SK-N-DZ (cell line): Measurements from ENCODE around the gene C11orf68. TPM values are rescaled to one million over a fixed set of nuclear protein-coding genes. Genes with fewer than 3 reads are reported as not detected.
"Not testable (repeated sequence)": the region's sequence is repeated elsewhere in the genome, so short reads cannot be mapped to it uniquely, and the experiment has no call there.

Experiments used
- DNase-seq: peaks from one replicate; pipeline ENCODE4 v3.0.0-alpha.2; 2015; ENCODE audit warnings: low spot score
- polyA plus RNA-seq, 2 experiments: library from polyadenylated mRNA; depleted of rRNA; stranded (reverse); fragments of >200 nt; gene quantifications; 2 replicates each; pipeline ENCODE4 v1.2.3, GENCODE V29; 2014

Gene C11orf68
- polyA plus RNA-seq (2014; cell fraction: cytosol; rRNA removed) = 13.3 and 20.3 TPM in 2 replicates
- polyA plus RNA-seq (2014; cell fraction: nucleus; rRNA removed) = 9.9 and 10.5 TPM in 2 replicates

DNA sequence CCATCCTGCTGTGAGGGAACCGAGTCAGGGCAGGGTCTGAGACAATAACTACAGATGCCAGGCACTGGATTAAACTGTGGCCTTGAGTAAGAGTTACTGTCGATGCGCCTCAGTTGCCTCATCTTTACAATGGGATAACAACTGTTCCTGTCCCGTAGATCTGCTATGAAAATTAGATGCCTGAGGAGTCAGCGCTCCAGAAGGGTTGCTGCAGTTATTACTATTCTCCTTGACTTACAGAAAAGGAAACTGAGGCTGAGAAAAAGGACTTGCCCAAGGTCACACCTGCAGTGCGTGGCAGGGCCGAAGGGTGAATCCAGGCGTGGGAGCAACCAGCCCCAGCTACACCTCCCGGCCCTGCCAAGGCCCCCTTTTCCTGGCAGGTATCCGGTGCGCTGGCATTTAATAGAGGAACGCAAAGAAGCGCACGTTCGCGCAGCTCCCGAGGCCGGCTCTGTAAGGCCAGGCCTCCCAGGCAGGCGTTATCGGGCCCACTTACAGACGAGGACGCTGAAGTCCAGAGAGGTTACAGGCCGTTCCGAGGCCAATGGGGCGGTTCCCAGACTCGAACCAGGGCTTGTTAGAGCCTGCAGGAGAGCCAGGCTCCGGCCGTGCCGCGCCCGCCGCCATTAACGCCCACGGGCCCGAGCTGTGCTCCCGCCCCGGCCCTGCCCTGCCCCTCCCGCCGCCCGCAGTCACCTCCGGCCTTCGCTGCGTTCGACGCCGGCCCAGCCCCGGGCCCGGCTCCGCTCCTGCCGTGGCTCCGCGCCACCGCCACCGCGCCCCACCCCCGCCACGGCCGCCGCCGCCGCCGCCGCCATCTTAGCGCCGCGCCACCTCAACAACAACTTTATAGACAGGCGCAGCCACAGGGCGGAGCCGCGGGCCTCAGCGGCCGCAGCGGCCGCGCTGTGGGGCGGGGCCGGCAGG is at the start of gene C11orf68:
TSS of gene C11orf68 (minus strand) at position 852 of the 930 bp plus-strand sequence. CDS start at position 821, 31 bp downstream.
- DNase-seq = no peak

DNA sequence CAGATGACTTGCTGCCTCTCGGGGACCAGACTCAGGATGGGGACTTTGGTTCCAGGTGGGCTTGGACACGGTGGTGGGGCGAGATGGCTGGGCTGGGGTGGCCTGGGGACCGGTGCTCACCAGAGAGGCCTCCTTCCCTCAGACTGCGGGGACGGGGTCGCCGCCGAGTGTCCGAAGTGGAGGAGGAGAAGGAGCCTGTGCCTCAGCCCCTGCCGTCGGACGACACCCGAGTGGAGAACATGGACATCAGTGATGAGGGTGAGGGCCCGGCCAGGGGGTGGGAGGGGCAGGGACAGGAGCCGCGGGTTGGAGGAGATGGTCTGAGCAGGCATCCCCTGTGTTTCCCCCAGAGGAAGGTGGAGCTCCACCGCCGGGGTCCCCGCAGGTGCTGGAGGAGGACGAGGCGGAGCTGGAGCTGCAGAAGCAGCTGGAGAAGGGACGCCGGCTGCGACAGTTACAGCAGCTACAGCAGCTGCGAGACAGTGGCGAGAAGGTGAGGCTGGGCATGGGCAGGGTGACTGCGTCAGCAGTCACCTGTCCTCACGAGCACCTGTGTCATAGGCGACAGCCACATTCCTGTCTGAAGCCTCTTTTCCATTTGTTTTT is 48.6 kb upstream of the C11orf68 start:
- no peak for DNase-seq

GRCh38 chr11:65965986-65966762 is 47.3 kb upstream of the C11orf68 start:
- DNase-seq = no peak

GRCh38 chr11:65964906-65965305 is 46.0 kb upstream of the C11orf68 start:
- DNase-seq = no peak

DNA sequence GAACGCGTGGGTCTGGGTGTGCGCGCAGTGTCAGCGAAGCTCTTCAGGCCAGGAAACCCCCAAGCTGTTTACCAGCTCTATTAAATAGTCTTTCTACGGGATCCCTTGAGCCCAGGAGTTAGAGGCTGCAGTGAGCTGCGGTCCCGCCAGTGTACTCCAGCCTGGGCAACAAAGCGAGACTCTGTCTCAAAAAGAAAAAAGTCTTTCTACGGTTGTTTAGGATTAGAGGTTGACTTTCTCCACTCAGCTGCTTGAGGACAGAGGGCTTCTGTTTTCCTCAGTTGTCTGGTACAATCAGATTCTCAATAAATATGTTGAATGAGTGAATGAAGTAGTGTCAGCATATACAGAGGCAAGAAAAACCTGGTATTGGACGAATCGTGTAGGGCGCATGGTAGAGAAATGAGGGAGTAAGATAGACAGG is 43.3 kb upstream of the C11orf68 start:
- DNase-seq = no peak

- DNase-seq = peak; percentile 99
Measured at GRCh38 chr11:65961267-65962140, 42.6 kb upstream of the C11orf68 start, which contains the start of gene SART1. Gene SART1, plus strand, starts transcription at chr11:65961734. Its CDS starts 47 bp downstream, at chr11:65961781.

- DNase-seq = no peak
Measured at GRCh38 chr11:65960824-65961266, 42.0 kb upstream of the C11orf68 start.

DNA sequence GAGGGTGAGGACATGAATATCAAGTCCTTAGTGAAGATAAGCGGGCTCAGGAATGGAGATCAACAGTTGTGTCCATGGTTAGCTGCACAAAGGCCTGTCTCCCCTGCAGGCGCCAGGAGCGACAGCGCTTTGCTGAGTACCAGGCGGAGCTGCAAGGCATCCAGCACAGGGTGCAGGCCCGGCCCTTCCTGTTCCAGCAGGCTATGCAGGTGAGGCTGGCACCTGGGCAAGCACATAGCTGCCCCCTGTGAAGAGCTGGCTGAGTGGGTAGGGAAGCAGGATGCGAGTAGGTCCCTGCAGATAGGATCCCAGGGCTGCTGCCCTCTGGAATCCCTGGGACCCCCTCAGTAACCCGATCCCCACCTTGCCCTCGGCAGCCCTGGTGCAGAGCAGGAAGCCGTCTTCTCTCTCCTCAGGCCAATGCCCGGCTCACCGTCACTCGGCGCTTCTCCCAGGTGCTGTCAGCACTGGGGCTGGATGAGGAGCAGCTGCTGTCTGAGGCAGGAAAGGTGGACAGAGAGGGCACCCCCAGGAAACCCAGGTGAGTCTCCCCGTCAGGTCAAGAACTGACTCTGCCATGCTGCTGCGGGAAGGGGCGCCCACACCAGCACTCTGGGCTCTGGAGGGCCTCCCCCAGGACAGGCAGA is 40.0 kb upstream of the C11orf68 start:
- DNase-seq = no peak

GRCh38 chr11:65958291-65958690 is 39.4 kb upstream of the C11orf68 start:
- DNase-seq = no peak

DNA sequence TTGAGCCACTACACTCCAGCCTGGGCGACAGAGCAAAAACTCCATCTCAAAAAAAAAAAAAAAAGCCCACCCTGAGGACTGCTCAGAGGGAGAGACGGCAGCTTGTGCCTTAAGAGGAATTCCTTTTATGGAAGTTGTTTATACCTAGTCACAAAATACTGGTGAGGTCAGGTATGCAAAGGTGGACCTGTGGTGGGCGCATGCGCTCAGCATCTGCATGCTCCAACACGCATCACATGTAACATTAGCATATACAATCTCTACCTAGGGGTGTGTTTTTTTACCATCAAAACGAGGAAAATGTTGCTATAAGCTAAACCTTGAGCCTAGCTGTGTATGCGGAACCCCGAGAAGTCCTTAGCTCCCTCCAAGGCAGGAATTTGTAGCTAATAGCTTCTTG is 35.9 kb upstream of the C11orf68 start:
- no peak for DNase-seq

GRCh38 chr11:65953471-65953870 is 34.6 kb upstream of the C11orf68 start:
- DNase-seq = peak; percentile 47

GRCh38 chr11:65952052-65952521 is 33.2 kb upstream of the C11orf68 start:
- no peak for DNase-seq

DNA sequence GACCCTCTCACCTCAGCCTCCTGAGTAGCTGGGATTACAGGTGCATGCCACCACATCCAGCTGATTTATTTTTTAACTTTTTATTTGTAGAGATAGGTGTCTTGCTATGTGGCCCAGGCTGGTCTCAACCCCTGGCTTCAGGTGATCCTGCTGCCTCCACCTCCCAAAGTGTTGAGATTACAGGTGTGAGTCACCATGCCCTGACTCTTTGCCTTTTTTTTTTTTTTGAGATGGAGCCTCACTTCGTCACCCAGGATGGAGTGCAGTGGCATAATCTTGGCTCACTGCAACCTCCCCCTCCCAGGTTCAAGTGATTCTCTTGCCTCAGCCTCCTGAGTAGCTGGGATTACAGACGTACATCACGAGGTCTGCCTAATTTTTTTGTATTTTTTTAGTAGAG is 32.8 kb upstream of the C11orf68 start:
- DNase-seq = not testable (repeated sequence)

GRCh38 chr11:65950711-65951110 is 31.8 kb upstream of the C11orf68 start:
- DNase-seq = not testable (repeated sequence)

DNA sequence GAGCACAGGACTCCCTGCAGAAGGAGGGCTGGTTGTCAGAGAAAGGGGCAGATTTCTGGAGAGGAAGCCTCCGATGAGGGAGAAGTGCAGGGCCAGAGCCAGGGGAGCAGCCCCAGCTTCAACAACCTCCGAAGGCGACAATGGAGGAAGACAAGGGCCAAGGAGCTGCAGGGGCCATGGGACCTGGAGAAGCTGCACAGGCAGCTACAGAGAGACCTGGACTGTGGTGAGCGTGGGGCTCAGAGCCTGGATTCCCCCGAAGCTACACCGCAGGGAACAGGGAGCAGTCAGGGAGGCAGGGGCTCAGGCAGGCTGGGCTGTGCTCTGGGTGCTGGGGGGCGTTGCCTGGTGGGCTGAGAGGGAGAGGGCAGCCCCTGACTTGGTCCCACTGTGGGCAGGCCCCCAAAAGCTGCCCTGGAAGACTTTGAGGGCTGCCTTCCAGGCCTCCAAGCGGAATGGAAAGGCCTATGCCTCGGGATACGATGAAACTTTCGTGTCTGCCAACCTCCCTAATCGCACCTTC is 28.8 kb upstream of the C11orf68 start:
- DNase-seq = no peak

DNA sequence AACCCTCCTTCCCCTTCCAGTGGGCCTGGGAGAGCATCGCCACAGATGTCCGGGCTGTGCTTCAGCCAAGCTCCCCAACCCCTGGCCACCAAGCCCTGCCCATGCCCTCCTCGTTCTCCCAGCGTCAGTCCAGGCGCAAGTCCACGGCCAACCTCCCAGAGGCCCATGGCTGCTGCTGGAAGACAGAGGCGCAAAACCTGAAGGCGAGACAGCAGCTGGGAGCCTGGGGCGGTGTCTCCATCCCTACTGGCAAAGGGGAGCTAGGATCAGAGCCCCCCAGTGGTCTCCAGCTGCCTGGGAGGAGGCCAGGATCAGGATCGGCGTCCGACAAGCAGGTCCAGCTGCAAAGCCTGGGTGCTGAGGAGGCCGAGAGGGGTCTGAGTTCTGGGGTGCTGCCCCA is 28.3 kb upstream of the C11orf68 start:
- peak; percentile 41 for DNase-seq

DNA sequence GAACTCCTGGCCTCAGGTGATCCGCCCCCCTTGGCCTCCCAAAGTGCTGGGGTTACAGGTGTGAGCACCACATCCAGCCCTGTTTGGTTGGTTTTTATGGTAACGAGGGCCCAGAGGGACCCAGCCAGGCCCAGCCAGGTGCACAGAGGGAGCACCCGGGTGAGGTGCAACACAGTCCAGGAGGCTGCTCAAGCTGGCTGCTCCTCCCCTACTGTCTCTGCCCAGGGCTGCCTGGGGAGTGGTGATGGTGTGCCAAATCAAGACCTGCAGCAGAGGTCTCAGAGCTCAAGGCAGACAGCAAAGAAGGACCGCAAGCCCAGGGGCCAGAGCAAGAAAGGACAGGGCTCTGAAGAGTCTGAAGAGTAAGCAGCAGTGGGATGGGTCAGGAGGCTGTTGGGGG is 27.8 kb upstream of the C11orf68 start:
- DNase-seq = no peak

- DNase-seq = no peak
Measured at GRCh38 chr11:65945941-65946558, 27.2 kb upstream of the C11orf68 start.

GRCh38 chr11:65945430-65945911 is 26.6 kb upstream of the C11orf68 start, which contains the start of gene TSGA10IP:
Gene TSGA10IP, plus strand, starts transcription at chr11:65945480. Its CDS starts 196 bp downstream, at chr11:65945676.
- peak; percentile 23 for DNase-seq
